GM19238 (cell line): ENCODE results near the gene AURKAIP1.

Experiments used
- DNase-seq: peaks from one replicate; pipeline ENCODE4 v3.0.0; 2011; ENCODE audit warnings: low spot score; ENCODE audit not compliant: insufficient read length

The AURKAIP1 gene

GRCh38 chr1:1361982-1362423 lies 13.0 kb downstream of the AURKAIP1 start:
- DNase-seq = no peak

DNA sequence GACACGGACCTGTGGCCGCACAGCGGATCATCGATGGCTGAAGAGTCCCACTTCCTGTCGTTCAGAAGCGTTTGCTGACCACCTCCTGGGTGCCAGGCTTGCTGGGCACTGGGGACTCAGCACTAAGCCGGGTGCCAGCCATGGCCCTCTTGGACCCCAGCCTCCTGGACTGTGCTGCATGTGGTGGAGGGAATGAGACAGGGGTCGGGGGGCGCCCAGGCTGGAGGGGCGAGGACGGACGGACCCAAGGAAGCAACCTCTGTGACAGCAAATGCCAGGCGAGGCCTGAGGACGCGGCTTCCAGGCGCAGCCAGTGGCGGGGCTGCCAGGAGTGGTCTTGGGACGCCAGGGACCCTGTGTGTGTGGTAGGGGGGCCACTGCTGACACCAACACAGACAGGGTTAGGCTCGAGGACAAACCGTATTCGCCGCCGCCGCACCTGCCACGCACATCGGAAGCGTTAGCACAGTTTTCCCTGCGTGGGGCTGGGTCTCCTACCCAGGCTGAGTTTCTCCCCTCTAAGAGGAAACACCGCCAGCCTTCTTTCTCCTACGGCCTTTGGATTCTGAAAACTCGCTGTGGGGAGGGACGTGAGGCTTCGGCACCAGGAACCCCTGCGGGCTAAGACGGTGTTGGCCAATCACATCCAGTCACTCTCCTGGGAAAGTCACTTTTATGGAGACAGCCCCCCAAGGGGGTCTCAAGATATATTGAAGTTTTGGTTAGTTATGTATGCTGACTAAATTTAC lies 13.6 kb downstream of the AURKAIP1 start:
- no peak for DNase-seq

GRCh38 chr1:1360506-1361169 lies 14.4 kb downstream of the AURKAIP1 start:
- no peak for DNase-seq

GRCh38 chr1:1359664-1360468 lies 15.1 kb downstream of the AURKAIP1 start:
- DNase-seq = no peak

DNA sequence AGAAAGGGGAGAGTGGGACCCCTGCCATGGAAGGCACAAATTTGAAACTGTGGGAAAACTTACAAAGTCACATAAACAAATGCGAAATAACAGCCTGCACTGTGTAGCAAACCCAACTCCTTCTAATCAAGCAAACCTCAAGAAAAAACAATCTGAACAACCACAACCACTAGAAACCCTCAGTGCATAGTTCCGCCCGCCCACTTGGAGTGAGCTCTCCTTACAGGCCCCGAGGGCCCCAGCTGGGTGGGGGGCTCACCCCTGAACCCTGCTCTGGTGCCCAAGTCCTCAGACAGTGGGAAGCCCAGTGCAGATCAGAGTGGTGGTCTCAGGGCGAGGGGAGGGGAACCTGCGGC lies 15.7 kb downstream of the AURKAIP1 start:
- no peak for DNase-seq

- no peak for DNase-seq
Observed at GRCh38 chr1:1358433-1359271, 16.4 kb downstream of the AURKAIP1 start, which contains the start of gene MXRA8. Gene MXRA8 (minus strand): TSS chr1:1358555. CDS start chr1:1358504, 51 bp downstream.

GRCh38 chr1:1357871-1358432 lies 17.1 kb downstream of the AURKAIP1 start:
- DNase-seq = no peak

- DNase-seq = no peak
Observed at GRCh38 chr1:1356796-1357401, 18.1 kb downstream of the AURKAIP1 start.

DNA sequence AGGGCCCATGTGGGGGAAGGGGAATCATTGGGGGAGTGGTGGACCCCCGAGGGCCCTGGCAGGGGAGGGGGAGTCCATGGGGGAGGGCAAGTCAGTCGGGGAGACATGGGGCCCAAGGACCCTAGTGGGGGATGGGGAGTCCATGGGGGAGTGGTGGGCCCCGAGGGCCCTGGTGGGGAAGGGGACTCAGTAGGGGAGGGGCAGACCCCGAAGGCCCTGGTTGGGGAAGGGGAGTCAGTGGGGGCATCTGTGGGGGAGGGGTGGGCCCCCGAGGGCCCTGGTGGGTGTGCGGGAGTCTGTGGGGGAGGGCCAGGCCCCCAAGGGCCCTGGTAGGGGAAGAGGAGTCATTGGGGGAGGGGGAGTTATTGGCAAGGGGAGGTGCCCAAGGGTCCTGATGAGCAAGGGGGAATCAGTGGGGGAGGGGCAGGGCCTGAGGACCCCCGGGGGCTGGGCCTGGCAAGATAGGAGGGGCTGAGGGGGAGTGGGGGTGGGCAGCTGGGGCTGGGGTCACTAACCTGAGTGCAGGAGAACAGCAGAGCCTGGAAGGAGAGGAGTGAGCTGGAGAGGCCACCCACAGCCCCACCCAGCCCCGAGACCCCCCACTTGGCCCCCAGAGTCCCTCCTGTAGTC lies 18.7 kb downstream of the AURKAIP1 start:
- no peak for DNase-seq

- DNase-seq = no peak
Observed at GRCh38 chr1:1355416-1355815, 19.6 kb downstream of the AURKAIP1 start.

DNA sequence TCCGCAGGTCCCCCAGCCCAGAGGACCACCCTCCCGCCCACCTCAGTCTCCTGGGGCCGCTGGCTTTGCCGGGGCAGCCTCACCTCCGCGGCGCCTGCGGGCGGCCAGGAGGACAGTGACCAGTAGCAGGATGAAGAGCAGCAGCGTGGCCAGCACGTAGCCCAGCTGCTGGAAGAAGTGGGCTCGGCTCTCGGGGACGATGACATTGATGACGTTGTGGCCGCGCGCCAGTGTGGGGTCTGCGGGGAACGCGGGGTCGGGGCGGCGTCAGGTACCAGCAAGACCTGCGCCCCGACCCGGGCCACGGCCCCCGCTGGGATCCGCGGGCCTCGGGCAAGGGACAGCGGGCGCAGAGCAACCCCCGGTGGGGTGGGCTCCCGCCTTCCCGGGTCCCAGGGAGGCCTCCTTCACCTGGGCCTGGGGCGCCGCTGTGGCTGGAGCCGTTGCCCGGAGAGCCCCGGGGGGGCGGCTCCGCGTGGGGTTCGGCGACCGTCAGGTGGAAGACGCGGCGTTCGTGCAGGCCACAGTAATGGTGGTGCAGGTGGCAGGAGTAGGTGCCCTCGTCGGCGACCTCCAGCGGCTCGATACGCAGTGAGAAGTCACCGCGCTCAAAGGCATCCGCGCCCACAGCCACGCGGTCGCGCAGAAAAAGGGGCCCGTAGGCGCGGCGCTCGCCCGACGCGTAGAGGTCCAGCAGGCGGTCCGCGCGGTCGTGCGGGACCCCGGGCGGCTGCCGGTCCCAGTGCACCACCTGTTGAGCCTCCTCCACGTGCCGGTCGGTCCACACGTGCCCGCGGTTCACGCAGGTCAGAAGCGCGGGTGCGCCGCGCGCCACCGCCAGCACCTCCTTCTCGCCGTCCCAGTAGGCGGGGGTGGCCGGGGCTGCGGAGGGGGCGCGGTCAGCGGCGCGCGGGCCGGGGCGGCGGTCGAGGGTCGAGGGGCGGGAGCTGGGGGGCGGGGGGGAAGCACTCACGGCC lies 20.4 kb downstream of the AURKAIP1 start:
- no peak for DNase-seq

DNA sequence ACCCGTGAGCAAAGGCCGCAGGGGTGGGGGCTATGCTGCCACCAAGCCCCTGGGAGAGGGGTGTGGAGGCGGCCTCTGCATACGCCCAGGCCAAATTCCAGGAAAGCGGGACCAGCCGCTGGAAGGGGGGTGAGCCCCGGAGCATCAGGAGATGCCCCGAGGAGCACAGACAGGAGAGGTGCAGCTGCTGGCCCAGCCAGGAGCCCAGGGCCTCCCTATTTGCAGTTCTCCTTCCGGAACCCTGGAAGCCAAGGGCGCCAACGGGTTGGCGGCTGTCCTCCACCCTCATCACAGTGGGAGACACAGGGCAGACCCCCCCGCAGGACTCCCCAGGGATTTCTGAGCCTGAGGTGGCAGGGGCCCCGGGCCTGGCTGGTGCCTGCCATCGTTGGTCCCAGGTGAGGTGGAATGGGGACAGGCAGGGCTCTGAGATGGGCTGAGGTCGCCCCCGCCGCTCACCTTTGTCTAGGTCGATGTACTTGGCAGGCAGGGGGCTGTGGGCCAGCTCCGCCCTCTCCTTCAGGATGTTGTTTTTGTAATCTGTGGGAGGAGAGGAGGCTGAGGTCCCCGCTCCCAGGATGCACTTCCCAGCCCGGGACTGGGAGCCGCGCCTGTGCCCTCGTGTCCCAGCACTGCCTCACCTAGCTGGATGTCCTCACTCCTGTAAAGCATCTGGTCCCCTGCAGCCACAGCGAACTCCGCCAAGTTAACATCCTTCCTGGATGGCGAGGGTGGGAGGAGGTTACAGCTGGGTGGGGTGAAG lies 21.4 kb downstream of the AURKAIP1 start:
- no peak for DNase-seq

DNA sequence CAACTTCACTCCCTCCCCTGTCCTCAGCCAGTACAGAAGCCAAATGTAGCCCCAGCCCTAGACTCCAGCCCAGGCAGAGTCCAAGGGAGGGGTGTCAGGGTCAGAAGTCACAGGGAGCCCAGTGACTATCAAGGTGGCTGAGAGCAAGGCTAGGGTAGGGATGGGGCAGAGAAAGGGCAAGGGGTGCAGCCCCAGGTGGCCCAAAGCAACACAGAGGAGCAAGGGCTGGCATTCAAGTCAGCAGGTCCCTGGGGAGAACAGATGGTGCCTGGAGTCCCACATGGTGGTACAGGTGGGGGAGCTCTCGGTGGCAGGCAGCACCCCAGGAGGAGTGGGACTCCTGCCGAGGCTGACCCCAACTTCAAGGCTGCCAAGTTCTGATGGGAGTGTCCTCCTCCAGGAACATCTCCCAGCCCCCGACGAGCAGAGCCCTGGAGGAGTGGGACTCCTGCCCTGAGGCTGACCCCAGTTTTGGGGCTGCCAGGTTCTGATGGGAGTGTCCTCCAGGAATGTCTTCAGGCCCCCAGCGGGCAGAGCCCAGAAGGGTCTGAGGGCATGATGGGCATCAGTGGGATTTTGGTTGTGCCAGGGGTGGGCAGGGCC lies 22.1 kb downstream of the AURKAIP1 start:
- no peak for DNase-seq

DNA sequence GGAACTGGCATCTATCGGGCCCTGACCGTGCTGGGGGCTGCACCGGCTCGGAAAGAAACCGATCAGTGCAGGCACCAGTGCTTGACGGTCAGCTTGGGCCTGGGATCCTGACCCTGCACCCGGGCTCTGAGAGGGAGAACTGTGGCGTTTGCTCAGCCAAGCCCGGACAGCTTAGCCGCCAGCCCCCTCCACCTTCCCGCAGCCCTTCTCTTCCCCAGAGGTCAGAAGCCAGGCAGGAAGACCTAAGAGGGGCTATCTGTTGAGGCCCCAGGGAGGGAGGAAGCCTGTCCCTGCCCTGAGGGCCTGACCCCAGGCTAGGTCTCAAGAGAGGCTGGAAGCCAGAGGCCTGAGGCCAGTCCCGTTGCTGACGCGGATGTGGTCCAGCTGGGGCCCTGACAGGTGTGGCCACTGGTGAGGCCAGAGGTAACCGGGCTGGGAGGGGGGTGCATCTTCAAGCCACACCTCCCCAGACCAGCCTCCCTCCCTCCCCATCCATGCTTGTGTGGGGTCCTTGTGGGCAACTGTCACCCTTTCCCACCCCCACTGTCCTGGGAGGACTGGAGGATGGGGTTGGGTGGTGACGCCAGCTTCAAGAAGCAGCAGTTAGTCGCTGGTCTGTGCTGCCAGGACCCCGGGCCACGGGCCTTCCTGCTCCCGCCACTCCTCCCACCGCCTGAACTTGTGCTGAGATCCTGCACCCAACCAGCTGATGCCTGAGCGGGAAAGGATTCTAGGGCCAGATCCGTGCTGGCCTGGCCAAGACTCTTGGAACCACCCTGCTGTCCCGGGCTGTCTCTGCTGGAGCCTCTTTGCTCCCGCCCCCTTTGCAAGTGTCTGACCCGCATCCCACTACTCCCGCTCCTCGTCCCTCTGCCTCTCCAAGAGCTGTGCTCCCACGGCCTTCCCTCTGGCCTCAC lies 23.2 kb downstream of the AURKAIP1 start:
- DNase-seq = no peak

GRCh38 chr1:1349256-1350012 lies 25.6 kb downstream of the AURKAIP1 start, which contains the start of gene DVL1:
Gene DVL1 (minus strand): TSS chr1:1349418. CDS start chr1:1349065, 353 bp downstream.
- peak; percentile 96 for DNase-seq
